GM10266 (cell line): ENCODE measurements around the gene SSBP4.

ENCODE experiments used
- DNase-seq: peaks from one replicate; pipeline ENCODE4 v3.0.0; 2012; ENCODE audit errors: extremely low spot score
- CTCF ChIP-seq: IDR thresholded peaks from 2 replicates; pipeline ENCODE4 v1.5.1; 2012; ENCODE audit warnings: mild to moderate bottlenecking, low read depth; ENCODE audit not compliant: control insufficient read depth, insufficient read depth; ENCODE audit errors: missing control alignments

SSBP4 gene

GRCh38 chr19:18436671-18437490, 17.7 kb downstream of the SSBP4 start:
- no peak for TF ChIP-seq CTCF
- DNase-seq = peak; percentile 98

- peak; percentile 82 for DNase-seq
- no peak for TF ChIP-seq CTCF
These were observed 18.5 kb downstream of the SSBP4 start, which contains the start of gene ISYNA1 for GRCh38 chr19:18437491-18438330. Gene ISYNA1, minus strand, starts transcription at chr19:18438133. Its CDS starts 154 bp downstream, at chr19:18437979.

- TF ChIP-seq CTCF = no peak
- no peak for DNase-seq
These were observed 19.3 kb downstream of the SSBP4 start for GRCh38 chr19:18438331-18439024.

- no peak for DNase-seq
- no peak for TF ChIP-seq CTCF
These were observed 20.1 kb downstream of the SSBP4 start for GRCh38 chr19:18439025-18439909.

GRCh38 chr19:18439910-18440237, 20.7 kb downstream of the SSBP4 start:
- TF ChIP-seq CTCF = no peak
- no peak for DNase-seq

- no peak for DNase-seq
- TF ChIP-seq CTCF = peak; percentile 51
These were observed 21.2 kb downstream of the SSBP4 start for GRCh38 chr19:18440415-18440877.
